Natural killer cell (primary cell): ENCODE measurements around the gene FBXL17. TPM values are rescaled to one million over a fixed set of nuclear protein-coding genes. Genes with fewer than 3 reads are reported as not detected.

Experiments used
- ATAC-seq, 3 donors: fragments of 150-1000 bp in 2 of 3; fragments of 200-7000 bp in 1 of 3; cut with Tn5 transposase; 1 replicate in 1 of 3; 2 replicates in 2 of 3; pipeline ENCODE4 v1.10.0; 2021; ENCODE audit warnings: mild to moderate bottlenecking in 2 of 3, moderate library complexity in 2 of 3
- DNase-seq, 2 donors: peaks; one replicate each; pipeline versions ENCODE4 v3.0.0 to v3.0.0-alpha.2; 2013 to 2021; ENCODE audit warnings: mixed read lengths in 1 of 2
- H3K27ac ChIP-seq: one replicate; pipeline ENCODE4 v1.5.1; 2013; ENCODE audit warnings: mild to moderate bottlenecking, low read length
- H3K27me3 ChIP-seq: one replicate; pipeline ENCODE4 v1.6.1; 2013; ENCODE audit warnings: low read length; ENCODE audit not compliant: control insufficient read depth, insufficient read depth
- H3K36me3 ChIP-seq: one replicate; pipeline ENCODE4 v1.6.1; 2013; ENCODE audit warnings: low read length; ENCODE audit not compliant: control insufficient read depth, insufficient read depth
- H3K4me1 ChIP-seq: one replicate; pipeline ENCODE4 v1.6.1; 2013; ENCODE audit warnings: low read length; ENCODE audit not compliant: control insufficient read depth, insufficient read depth
- H3K4me3 ChIP-seq: one replicate; pipeline ENCODE4 v1.5.1; 2013; ENCODE audit warnings: low read length
- H3K9me3 ChIP-seq: one replicate; pipeline ENCODE4 v1.6.1; 2013; ENCODE audit warnings: low read length; ENCODE audit not compliant: control insufficient read depth, insufficient read depth
- H3K27ac Mint-ChIP-seq, 2 donors: one replicate each; pipeline ENCODE4 v1.8.0; 2022; ENCODE audit warnings: mild to moderate bottlenecking in 2 of 2, mixed read lengths in 2 of 2, moderate library complexity in 1 of 2
- H3K27me3 Mint-ChIP-seq, 2 donors: one replicate each; pipeline ENCODE4 v1.8.0; 2022; ENCODE audit warnings: low read depth in 2 of 2, mixed read lengths in 2 of 2
- H3K36me3 Mint-ChIP-seq: one replicate; pipeline ENCODE4 v1.8.0; 2022; ENCODE audit warnings: mixed read lengths
- H3K4me1 Mint-ChIP-seq, 2 donors: one replicate each; pipeline ENCODE4 v1.8.0; 2022; ENCODE audit warnings: mixed read lengths in 2 of 2
- H3K4me3 Mint-ChIP-seq: one replicate; pipeline ENCODE4 v1.8.0; 2022; ENCODE audit warnings: mild to moderate bottlenecking, moderate library complexity, mixed read lengths
- H3K9me3 Mint-ChIP-seq, 2 donors: one replicate each; pipeline ENCODE4 v1.8.0; 2022; ENCODE audit warnings: mixed read lengths in 2 of 2
- WGBS: methylation state at CpG from one replicate; pipeline ENCODE4 v1.1.7; 2013; ENCODE audit warnings: missing lambda C conversion rate; ENCODE audit not compliant: insufficient coverage; 5-methylcytosine and 5-hydroxymethylcytosine counted together
- intact Hi-C: fragments of 100-400 bp; cut with micrococcal nuclease; formaldehyde crosslinking; loops from one replicate; pipeline ENCODE4 v1.14.2; 2022
- total RNA-seq, 4 donors: library from RNA; stranded (reverse); fragments of 120-200 nt in 1 of 4; gene quantifications; one replicate each; pipeline versions ENCODE4 v1.2.3 to v1.2.4, GENCODE V29; 2013 to 2022
- TF ChIP-seq, protein P1 (sequence below): fragments of 200-600 bp; IDR thresholded peaks from one replicate; pipeline ENCODE4 v1.8.0; 2022; ENCODE audit warnings: antibody characterized with exemption

The FBXL17 gene
- total RNA-seq, 3 donors from 2014 or later (not counting 1 experiment from before 2014, with no cell fraction given) = 34.2 to 46.8 (median 34.9) TPM

DNA sequence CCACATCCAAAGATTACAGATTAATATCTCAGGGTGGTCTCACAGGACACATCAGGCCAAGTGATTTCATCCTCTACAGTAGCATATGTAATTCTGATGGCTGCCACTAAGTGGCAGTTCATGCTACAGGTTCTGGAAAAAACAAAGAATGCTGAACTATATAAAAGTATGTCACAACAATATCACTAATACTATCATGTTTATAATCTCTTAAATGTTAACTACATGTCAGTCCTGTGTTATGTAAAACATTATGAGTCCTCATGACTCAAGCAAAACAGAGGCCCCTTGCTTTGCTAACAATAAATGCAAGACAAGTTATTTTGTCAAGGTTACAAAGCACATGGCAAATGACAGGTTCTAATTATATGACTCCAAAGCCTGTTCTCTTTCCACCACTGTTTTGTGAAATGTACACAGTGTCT is 233.2 kb downstream of the FBXL17 start:
- DNase-seq = no peak
- peaks cover 16 to 20% of the 10 kb centered on the region in 2 donors for H3K4me1 Mint-ChIP-seq
- H3K4me3 Mint-ChIP-seq = no peak overlapping the region
- no peak overlapping the region for H3K27ac ChIP-seq
- H3K9me3 Mint-ChIP-seq = no peaks in the 10 kb centered on the region
- H3K27me3 Mint-ChIP-seq = no peaks in the 10 kb centered on the region
- ATAC-seq = peak in 1 of 3 donors; percentile 48
- intact Hi-C loops = no loop called here
- no peak overlapping the region for H3K27ac Mint-ChIP-seq
- TF ChIP-seq, protein P1, sequence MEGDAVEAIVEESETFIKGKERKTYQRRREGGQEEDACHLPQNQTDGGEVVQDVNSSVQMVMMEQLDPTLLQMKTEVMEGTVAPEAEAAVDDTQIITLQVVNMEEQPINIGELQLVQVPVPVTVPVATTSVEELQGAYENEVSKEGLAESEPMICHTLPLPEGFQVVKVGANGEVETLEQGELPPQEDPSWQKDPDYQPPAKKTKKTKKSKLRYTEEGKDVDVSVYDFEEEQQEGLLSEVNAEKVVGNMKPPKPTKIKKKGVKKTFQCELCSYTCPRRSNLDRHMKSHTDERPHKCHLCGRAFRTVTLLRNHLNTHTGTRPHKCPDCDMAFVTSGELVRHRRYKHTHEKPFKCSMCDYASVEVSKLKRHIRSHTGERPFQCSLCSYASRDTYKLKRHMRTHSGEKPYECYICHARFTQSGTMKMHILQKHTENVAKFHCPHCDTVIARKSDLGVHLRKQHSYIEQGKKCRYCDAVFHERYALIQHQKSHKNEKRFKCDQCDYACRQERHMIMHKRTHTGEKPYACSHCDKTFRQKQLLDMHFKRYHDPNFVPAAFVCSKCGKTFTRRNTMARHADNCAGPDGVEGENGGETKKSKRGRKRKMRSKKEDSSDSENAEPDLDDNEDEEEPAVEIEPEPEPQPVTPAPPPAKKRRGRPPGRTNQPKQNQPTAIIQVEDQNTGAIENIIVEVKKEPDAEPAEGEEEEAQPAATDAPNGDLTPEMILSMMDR = no peak
- no peak overlapping the region for H3K4me3 ChIP-seq
- H3K27me3 ChIP-seq = no peaks in the 10 kb centered on the region
- no peaks in the 10 kb centered on the region for H3K4me1 ChIP-seq
- H3K36me3 Mint-ChIP-seq = no peaks in the 10 kb centered on the region
- H3K9me3 ChIP-seq = no peaks in the 10 kb centered on the region
- no peaks in the 10 kb centered on the region for H3K36me3 ChIP-seq

DNA sequence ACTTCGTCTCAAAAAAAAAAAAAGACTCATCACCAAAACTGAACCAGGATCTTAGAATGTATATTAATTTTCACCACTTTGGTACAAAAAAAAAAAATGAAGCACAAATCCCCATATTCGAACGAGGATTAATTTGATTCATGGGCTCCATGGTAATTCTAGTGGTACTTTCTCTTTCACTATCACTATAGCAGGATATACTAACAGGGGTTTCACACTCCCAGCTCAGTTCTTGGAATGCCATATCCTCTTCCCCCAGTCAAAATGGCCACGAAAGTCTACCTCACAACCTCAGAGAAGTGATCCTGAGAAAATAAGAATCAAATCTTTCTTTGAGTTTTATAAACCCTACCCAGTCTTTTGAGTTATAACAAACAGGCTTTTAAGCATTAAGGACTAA is 235.7 kb downstream of the FBXL17 start:
- Mint-ChIP-seq H3K9me3 (no peaks in the 10 kb centered on the region), H3K36me3 (no peaks in the 10 kb centered on the region), H3K27ac (peak overlapping the region; percentile 64 to 79), H3K4me1 (peaks cover 15 to 16% of the 10 kb centered on the region in 2 donors), H3K27me3 (no peaks in the 10 kb centered on the region), H3K4me3 (no peak overlapping the region)
- Histone ChIP-seq H3K4me3 (no peak overlapping the region), H3K4me1 (no peaks in the 10 kb centered on the region), H3K36me3 (no peaks in the 10 kb centered on the region), H3K9me3 (no peaks in the 10 kb centered on the region), H3K27me3 (no peaks in the 10 kb centered on the region), H3K27ac (no peak overlapping the region)
- WGBS = 53% methylated on average over 4 of the region's 4 CpGs
- ATAC-seq (no peak), DNase-seq (no peak)
- intact Hi-C loops = no loop called here
- TF ChIP-seq, protein P1 = no peak

DNA sequence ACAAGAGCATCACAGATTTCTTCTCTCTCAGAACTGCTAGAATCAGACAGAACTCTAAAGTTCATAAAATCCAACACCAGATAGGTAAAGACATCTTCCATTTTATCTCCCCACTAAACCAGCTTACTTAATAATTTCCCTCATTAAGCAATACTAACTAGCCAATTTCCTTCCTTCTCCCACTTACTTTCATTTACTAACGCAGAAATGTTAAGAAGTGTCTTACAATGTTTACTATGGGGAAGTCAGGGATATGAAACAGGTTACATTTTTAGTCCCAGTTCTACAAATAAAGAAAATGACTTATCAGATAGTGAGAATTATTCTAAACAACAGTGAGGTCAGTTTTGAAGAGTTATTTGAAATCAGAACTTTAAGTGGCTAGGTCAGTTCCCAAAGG is 236.5 kb downstream of the FBXL17 start:
- WGBS = no CpG with 5 or more reads among the region's 1 CpG

DNA sequence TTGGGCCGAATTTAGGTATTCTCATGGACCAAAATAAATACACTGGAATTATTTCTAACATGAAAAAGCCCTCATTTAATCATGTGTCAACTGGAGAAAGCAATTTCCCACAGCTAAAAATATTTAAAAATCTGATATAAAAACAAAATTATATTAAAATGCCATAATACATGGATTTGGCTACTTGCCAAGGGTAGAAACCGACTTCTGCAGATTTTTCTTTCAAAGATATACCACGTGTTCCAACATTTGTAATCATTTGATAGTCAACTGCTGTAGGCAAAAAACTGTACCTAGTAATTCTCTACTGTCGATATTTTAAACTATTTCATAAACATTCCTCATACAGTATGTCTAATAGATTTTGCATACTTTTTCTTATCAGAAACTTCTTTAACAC is 237.6 kb downstream of the FBXL17 start:
- ATAC-seq = no peak
- no peak overlapping the region for H3K4me3 Mint-ChIP-seq
- no peak overlapping the region for H3K27ac Mint-ChIP-seq

More for the DNA sequence above, 236.5 kb downstream of the FBXL17 start:
- Histone ChIP-seq H3K36me3 (no peaks in the 10 kb centered on the region), H3K27ac (no peak overlapping the region), H3K9me3 (no peaks in the 10 kb centered on the region), H3K4me3 (no peak overlapping the region), H3K4me1 (no peaks in the 10 kb centered on the region), H3K27me3 (no peaks in the 10 kb centered on the region)
- Mint-ChIP-seq H3K9me3 (no peaks in the 10 kb centered on the region), H3K4me1 (peaks cover 15 to 16% of the 10 kb centered on the region in 2 donors), H3K36me3 (no peaks in the 10 kb centered on the region), H3K27ac (no peak overlapping the region), H3K4me3 (peak overlapping the region; percentile 11), H3K27me3 (no peaks in the 10 kb centered on the region)
- intact Hi-C loops = no loop called here
- no peak for ATAC-seq
- TF ChIP-seq, protein P1 = no peak
- DNase-seq = no peak

More for the DNA sequence above, 237.6 kb downstream of the FBXL17 start:
- H3K9me3 ChIP-seq = no peaks in the 10 kb centered on the region
- no peaks in the 10 kb centered on the region for H3K27me3 Mint-ChIP-seq
- peaks cover 15 to 16% of the 10 kb centered on the region in 2 donors for H3K4me1 Mint-ChIP-seq
- no peak for DNase-seq
- no peaks in the 10 kb centered on the region for H3K36me3 ChIP-seq
- 96% methylated on average over 3 of the region's 4 CpGs for WGBS
- H3K9me3 Mint-ChIP-seq = no peaks in the 10 kb centered on the region
- no peaks in the 10 kb centered on the region for H3K4me1 ChIP-seq
- no peaks in the 10 kb centered on the region for H3K27me3 ChIP-seq
- intact Hi-C loops = no loop called here
- no peak overlapping the region for H3K27ac ChIP-seq
- TF ChIP-seq, protein P1 = no peak
- no peak overlapping the region for H3K4me3 ChIP-seq
- no peaks in the 10 kb centered on the region for H3K36me3 Mint-ChIP-seq
